GM19351 (cell line): ENCODE results near the gene ARTN.

ENCODE experiments used
- ATAC-seq: cut with Tn5 transposase; IDR thresholded peaks from one replicate; pipeline ENCODE4 v1.9.1; 2021; ENCODE audit warnings: mild to moderate bottlenecking, moderate library complexity; ENCODE audit not compliant: unreplicated experiment

The ARTN gene

DNA sequence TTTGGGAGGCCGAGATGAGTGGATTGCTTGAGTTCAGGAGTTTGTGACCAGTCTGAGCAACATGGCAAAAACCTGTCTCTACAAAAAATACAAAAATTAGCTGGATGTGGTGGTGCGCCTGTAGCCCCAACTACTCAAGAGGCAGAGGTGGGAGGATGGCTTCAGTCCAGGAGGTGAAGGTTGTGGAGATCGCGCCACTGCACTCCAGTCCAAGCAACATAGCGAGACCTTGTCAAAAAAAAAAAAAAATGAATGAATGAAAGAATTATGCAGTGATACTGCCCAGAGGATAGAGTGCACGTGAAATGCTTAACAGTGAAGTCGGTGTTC lies 35.8 kb downstream of the ARTN start:
- ATAC-seq, result no peak

DNA sequence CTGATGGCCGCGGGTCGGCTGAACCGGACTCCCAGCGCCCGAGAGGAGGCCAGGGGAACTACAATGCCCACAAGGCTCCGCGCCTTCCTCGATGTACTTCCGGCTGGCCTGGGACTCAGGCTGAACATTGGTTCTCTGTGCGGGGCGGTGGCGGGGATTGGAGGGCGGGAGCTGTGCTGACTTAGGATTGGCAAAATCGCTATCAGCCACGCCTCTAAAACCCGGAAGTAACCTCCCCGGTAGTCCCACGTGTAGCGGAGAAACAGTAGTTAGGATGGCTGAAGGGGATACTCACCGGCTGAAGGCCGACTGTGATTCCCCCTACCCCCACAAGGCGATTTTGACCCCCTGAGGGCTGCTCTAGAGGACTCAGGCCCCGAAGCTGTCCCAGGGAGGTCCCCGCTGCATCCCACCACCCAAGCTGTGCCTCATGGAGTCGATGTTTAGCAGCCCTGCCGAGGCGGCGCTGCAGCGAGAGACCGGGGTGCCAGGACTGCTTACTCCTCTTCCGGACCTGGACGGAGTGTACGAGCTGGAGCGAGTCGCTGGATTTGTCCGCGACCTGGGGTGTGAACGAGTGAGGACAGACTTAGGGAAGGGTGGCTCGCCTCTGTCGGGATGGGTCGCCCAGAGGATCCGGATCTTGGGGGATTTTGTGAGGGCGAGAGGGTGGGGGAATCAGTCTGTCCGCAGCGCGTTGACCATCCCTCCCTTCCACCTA lies 36.3 kb downstream of the ARTN start, which contains the start of gene DPH2:
Gene DPH2, plus strand, starts transcription at position 265 of the 721 bp plus-strand sequence. Its CDS starts 166 bp downstream, at position 431.
- peak; percentile 88 for ATAC-seq

DNA sequence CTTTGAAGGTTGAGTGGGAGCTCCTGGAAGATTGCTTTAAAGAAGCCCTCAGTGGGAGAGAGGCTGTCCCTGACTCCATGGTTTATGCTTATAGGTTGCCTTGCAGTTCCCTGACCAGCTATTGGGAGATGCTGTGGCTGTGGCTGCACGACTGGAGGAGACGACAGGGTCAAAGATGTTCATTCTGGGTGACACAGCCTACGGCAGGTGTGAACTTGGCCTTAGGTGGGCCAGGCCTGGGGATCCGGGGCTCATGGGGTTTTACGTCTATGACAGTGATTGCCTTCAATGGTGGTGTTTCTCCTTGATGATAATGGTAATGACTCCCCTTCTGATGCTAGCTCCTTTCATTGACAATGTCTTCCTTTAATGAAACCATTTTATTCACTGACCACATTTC lies 36.9 kb downstream of the ARTN start:
- ATAC-seq, result no peak

DNA sequence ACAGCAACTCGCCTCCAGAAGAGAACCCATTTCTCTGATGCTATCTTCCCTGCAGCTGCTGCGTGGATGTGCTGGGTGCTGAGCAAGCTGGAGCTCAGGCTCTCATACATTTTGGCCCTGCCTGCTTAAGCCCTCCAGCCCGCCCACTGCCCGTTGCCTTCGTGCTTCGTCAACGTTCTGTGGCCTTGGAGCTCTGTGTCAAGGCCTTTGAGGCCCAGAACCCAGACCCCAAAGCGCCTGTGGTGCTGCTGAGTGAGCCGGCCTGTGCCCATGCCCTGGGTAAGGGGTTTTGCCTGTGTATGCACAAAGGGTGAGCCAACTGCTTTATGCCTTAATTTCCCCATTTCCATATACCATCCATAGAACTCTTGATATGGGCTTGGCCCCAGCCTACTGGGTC lies 37.3 kb downstream of the ARTN start:
- no peak for ATAC-seq

DNA sequence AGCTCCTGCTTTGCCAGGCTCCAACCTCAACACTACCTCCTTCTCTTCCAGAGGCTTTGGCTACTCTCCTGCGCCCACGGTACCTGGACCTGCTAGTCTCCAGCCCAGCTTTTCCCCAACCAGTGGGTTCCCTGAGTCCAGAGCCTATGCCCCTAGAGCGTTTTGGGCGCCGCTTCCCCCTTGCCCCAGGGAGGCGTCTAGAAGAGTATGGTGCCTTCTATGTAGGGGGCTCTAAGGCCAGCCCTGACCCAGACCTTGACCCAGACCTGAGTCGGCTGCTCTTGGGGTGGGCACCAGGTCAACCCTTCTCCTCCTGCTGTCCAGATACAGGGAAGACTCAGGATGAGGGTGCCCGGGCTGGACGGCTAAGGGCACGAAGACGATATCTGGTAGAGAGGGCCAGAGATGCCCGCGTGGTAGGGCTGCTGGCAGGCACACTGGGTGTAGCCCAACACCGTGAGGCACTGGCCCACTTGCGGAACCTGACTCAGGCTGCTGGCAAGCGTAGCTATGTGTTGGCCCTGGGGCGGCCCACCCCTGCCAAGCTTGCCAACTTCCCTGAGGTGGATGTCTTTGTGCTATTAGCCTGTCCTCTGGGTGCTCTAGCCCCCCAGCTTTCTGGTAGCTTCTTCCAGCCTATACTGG lies 37.9 kb downstream of the ARTN start:
- no peak for ATAC-seq

DNA sequence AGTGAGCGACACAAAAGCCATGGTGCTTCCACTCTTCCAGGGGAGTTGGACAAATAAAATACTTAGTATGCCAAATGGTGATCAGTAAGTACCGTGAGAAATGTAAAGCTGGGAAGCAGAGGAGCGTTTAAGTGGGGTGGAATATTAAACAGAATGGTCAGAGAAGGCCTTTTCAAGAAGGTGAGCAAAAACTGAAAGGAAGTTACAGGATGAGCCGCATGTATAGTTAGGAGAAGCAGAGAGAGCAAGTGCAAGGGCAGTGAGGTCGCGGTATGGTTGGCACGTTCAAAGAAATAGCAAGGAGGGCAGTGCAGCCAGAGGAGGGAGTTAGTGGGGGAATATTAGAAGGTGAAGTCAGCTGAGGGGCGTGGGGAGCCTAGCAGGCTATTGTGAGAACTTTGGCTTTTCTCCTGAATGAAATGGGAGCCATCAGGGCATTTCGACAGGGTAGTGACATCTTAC lies 40.4 kb downstream of the ARTN start:
- no peak for ATAC-seq

DNA sequence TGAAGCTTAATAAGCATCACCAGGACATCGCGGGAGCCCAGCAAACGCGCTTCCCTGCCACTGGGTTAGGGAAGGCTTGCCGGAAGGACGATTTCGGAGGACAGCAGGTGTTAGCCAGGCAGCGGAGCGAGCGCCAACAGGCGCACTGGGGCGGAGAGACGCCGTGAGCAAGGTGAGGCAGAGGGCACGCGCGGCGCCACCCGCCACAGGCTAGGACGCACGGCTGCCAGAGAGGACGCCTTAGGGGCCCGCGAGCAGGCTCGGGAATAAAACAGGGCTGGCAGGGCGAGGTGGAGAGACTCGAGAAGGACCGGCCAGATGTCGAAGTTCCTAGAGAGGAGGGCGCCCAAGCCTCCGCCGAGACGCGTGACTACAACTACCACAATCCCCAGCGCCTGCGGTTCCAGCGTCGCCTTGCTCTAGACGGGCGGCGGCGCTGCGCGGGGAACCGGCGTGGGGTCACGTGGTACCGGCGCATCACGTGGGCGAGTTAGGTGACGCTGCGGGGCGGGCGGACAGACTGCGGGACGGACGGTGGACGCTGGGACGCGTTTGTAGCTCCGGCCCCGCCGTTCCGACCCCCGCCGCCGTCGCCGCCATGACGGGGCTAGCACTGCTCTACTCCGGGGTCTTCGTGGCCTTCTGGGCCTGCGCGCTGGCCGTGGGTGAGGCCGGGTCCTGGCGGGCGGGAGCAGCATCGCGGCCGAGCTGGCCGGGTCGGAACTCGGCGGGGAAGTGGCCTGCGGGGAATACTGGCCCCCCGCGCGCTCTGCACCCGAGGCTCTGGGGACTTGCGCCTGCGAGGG lies 41.0 kb downstream of the ARTN start, which contains the start of gene ATP6V0B:
Gene ATP6V0B, plus strand, starts transcription at position 518 of the 806 bp plus-strand sequence. Its CDS starts 81 bp downstream, at position 599.
- ATAC-seq, result peak; percentile 61

DNA sequence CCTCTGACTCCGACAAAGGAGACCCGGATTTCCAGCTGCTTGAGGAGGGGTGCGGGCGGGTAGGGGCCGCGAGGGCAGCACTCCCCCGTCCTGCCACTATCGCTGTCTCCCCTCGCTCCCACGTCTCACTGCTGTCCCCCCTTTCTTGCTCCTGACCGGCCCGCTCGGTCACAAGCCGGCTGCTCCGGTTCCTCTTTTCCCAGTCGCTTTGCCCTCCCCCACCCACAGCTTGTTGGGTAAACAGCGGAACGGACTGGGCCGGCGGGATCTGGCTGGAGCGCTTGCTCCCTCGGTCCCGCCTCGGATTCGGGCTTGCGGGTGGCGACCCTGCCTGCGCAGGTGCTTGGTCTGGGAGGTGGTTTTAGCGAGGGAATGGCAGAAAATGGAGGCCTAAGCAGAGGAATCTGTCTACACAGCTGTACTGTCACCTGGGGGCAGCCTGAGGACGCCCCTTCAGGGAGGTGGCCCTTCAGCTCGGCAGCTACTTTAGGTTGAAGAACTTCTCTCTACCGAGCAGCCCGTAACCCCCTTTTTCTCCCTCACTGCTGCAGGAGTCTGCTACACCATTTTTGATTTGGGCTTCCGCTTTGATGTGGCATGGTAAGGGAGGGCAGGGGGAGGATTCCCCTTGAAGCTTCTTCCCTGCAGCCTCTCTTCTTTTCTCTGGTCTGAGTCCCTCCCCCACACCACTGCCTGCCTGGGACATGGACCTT lies 41.8 kb downstream of the ARTN start:
- ATAC-seq, result no peak

DNA sequence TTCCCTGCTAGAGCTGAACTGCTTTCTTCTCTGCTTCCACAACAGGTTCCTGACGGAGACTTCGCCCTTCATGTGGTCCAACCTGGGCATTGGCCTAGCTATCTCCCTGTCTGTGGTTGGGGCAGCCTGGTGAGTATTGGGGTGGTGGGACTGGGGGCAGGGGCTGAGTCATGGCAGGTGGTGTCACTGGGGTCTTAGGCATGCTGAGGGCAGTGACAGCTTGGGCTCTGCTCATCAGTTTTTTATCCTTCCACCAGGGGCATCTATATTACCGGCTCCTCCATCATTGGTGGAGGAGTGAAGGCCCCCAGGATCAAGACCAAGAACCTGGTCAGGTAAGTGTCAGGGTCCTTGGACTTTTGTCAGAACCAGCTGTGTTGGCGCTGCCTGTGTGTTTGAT lies 42.4 kb downstream of the ARTN start:
- ATAC-seq, result no peak

DNA sequence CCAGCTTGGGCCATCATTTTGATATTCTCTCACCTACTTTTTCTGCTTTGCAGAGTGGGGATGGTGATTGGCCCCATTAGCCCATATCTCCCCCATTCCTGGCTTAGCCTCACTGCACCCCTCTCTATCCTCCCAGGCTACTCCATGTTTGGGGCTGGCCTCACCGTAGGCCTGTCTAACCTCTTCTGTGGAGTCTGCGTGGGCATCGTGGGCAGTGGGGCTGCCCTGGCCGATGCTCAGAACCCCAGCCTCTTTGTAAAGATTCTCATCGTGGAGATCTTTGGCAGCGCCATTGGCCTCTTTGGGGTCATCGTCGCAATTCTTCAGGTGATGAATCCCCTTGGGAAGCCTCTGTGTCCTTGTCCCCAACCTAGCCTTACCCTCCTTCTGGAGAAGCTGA lies 43.3 kb downstream of the ARTN start:
- no peak for ATAC-seq

DNA sequence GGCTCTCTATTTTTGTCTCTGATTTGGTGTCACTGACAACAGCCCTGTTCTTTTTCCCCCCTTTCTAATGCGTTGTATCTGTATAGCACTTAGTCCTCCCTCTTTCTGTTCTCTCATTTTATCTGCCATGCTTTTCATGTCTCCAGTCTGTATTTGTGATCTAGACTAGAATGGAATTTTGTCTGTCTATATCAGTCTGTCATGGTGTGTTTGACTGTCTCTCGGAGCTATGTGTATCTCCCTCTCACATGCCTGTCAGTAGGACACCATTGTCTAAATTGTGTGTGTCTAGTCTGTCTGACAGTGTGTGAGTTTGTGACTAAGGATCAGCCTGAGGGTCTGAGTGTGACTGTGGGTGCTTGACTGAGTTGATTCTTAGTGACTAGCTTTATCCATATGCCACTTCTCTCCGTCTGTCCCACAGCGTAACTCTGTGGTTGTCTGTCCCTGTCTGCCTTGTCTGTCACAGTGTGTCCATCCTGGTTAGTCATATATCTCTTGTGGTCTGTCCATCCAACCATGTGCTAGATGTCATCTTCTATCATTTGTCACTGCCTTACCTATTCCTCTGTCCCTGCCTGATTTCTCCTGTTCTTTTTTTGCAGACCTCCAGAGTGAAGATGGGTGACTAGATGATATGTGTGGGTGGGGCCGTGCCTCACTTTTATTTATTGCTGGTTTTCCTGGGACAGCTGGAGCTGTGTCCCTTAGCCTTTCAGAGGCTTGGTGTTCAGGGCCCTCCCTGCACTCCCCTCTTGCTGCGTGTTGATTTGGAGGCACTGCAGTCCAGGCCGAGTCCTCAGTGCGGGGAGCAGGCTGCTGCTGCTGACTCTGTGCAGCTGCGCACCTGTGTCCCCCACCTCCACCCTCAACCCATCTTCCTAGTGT lies 44.0 kb downstream of the ARTN start:
- ATAC-seq, result no peak

DNA sequence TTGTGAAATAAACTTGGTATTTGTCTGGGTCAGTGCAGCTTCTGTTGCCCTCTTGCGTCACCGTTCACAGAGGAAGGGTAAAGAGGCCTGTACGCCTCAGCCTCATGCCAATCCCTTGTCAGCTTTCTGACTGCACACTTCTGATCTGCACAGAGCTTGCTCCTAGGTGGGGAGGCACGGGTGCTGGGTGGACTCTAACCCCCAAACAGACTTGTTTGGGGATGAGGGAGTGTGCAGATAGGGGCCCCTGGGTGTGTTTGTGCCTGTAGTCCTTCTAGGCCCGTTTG lies 44.6 kb downstream of the ARTN start:
- ATAC-seq, result no peak

DNA sequence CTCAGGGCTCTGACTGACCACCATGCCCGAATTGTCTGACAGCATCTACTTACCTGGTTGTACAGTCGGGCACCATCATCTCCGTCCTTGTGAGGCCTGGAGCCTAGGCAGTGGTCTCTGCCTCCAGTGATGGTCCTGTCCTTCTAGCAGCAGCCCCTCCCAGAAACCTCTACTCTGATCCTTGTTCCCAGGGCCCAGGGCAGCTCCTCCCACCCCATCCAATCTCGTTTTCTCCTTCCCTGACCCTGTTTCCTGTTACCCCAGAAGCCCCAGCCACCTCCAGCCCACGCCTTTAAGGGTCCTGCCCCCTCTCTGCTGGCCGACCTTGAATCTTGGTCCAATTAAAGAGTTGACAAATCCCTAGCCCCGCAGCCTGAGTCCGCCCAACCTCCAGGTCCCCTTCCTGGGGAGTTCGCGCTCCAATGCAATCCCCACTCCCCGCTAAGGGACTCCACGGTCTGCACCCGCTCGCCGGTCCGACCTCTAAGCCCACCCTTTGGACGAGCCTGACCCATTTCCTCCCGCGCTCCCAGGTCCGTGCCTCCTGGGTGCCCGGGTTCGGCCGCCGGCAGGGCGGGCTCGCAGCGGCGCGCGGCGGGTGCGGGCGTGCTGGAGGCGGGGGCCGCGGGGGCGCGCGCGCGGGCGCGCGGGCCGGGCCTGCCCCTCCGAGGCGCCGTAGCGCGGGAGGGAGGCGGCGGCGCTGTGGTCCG lies 45.1 kb downstream of the ARTN start, which contains the start of gene B4GALT2:
Gene B4GALT2, plus strand, starts transcription at position 660 of the 710 bp plus-strand sequence. CDS start 1,951 bp downstream, outside the sequence.
- no peak for ATAC-seq

DNA sequence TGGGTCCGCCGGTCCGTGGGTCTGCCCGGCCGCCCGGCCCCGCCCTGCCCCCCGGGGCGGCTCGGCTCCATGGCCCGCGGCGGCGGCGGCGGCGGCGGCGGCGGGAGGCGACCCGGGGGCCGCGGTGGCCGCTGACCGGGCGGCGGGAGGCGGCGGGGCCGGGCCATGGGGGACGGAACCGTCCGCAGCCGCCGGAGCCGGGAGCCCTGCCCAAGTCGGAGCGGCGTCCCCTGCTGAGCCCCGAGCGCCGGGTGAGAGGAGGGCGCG lies 45.6 kb downstream of the ARTN start:
- ATAC-seq, result no peak

DNA sequence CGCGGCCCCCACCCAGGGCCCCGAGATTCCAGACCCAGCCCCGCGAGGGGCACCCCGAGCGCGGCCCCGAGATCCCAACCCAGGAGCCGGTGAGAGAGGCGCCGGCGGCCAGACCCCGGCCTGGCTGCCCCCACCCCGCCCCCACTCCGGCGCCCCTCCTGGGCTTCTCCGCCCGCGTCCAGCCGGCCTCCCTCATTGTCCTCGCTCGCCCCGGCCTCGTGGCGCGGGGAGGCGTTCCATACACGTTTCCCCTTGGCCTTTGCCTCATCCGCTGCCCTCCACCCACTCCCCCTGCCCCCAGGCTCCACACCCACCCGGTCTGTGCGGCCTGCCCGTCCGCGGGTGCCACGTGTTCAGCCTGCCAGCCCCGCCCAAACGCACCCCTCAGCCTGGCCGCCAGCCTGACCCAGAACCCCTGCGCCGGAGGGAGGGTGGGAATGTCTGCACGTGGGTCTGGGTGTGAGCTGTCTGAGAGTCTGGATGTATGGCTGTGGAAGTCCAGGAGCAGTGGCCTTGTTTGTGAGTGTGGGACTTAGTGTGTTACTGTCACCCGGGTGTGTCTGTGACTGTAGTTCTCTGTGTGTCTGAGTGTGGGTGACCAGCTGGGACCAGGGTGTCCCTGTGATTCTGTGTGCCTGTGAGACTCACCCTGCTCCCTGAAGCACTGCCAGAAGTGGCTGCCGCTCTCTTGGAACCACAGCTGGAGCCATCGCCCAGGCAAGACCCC lies 46.1 kb downstream of the ARTN start:
- ATAC-seq, result no peak

DNA sequence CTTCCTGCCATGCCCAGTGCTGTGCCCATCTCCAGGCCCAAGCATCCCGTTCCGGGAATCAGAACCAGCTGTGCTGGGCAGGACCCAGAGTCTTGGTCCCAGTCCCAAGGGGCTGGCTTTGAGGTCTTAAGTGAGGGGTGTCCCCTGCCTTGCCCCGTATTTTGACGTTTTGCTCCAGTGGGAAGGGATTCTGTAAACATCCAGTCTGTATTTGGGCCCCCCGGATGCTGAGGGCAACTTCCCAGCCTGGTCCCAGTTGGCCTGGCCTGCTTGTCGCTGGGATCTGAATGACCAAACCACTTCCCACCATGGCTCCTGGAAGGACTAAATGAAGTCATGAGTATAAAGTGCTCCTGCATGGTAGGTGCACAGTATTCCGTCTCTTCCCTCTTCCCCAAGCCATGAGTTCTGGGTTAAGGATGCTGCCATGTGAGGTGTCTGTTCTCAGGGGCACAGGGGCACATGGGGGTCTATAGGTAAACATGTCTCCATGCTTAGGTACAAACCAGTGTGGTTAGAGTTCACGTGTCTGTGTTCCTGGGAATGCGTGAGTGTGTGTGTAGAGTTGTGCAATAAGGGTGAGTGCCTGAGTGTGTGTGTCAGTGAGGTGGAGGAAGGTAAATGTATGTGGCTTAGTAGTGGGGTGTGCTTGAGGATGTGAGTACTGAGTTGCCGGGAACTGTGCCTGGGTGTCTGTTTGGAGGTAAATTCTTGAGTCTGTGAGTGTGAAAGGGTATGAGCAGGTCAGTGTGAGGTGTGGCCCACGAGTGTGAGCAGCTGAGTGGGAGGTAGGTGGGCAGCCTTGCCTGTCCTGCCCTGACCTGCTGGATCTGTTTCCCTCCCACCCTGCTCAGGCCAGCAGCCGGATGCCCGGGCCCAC lies 46.9 kb downstream of the ARTN start:
- ATAC-seq, result no peak

DNA sequence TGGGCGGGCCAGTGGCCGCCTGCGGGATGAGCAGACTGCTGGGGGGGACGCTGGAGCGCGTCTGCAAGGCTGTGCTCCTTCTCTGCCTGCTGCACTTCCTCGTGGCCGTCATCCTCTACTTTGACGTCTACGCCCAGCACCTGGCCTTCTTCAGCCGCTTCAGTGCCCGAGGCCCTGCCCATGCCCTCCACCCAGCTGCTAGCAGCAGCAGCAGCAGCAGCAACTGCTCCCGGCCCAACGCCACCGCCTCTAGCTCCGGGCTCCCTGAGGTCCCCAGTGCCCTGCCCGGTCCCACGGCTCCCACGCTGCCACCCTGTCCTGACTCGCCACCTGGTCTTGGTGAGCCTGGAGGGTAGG lies 47.5 kb downstream of the ARTN start:
- no peak for ATAC-seq

DNA sequence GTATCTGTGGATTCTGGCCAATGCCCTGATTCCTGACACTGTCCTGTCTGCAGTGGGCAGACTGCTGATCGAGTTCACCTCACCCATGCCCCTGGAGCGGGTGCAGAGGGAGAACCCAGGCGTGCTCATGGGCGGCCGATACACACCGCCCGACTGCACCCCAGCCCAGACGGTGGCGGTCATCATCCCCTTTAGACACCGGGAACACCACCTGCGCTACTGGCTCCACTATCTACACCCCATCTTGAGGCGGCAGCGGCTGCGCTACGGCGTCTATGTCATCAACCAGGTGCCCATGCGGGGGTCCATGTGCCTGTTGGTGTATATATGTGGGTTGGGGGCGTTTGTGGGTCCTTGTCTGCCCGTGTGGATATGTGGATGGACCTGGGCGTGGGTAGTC lies 48.0 kb downstream of the ARTN start:
- ATAC-seq, result no peak
